ENCODE measurements around the gene SERGEF. TPM values are rescaled to one million over a fixed set of nuclear protein-coding genes. Genes with fewer than 3 reads are reported as not detected.

Gene SERGEF
- total RNA-seq, 1 experiment from 2014 or later = 31.4 TPM

DNA sequence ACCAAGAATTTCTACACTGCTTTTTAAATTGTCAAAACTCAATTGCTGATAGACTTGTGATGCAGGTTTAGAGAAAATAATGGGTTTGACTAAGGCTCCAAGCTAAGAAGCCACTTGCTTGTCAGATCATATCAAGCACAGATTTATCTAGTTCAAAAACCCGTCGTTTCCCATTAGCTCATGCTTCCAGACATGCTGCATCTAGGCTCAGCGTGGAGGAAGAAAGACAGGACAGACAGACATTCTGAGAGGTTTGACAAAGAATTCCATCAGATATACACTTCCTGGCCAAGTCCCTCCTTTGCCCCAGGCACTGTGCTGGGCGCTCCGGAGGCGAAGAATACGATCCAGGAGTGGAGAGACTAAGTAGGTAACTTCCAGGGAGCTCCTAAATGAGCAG, 201.5 kb downstream of the SERGEF start:
- Histone ChIP-seq H2AK5ac (ENCODE audit: insufficient read length, low read length) (no peak overlapping the region), H4K91ac (ENCODE audit: insufficient read length, low read depth, low read length) (no peak overlapping the region), H4K8ac (replicated peaks; ENCODE audit: insufficient read length, low read depth, low read length) (no peak overlapping the region), H3K27ac (ENCODE audit: insufficient read length, low read depth, low read length) (no peak overlapping the region), H3K9ac (ENCODE audit: extremely low read depth, insufficient read length, low read length) (no peak overlapping the region), H3K4me2 (ENCODE audit: insufficient read depth, insufficient read length, low read length) (no peak overlapping the region), H3K4ac (ENCODE audit: low read depth, low read length) (no peak overlapping the region), H4K5ac (ENCODE audit: insufficient read length, low read depth, low read length) (no peak overlapping the region), H3K27me3 (ENCODE audit: insufficient read depth, low read length) (no peaks in the 10 kb centered on the region), H2AFZ (ENCODE audit: low read length) (no peak overlapping the region), H2BK15ac (ENCODE audit: low read depth, low read length) (no peak overlapping the region), H2BK5ac (ENCODE audit: insufficient read length, low read length) (no peak overlapping the region), H3K79me1 (ENCODE audit: insufficient read depth, low read depth, low read length, poor library complexity, severe bottlenecking) (no peaks in the 10 kb centered on the region), H3T11ph (ENCODE audit: low read length) (no peak overlapping the region), H3K23ac (ENCODE audit: insufficient read length, low read depth, low read length) (no peak overlapping the region), H3K56ac (ENCODE audit: insufficient read length, low read depth, low read length) (no peak overlapping the region), H3K9me3 (ENCODE audit: control insufficient read depth, low read depth, low read length) (no peaks in the 10 kb centered on the region), H3K23me2 (ENCODE audit: insufficient read length, low read depth, low read length, poor library complexity, severe bottlenecking) (no peaks in the 10 kb centered on the region), H2BK120ac (ENCODE audit: low read depth, low read length, poor library complexity, severe bottlenecking) (no peak overlapping the region), H3K4me1 (ENCODE audit: insufficient read depth, low read length) (no peaks in the 10 kb centered on the region), H2BK12ac (ENCODE audit: insufficient read length, low read depth, low read length) (no peak overlapping the region), H4K20me1 (ENCODE audit: control insufficient read depth, insufficient read depth, insufficient read length) (no peaks in the 10 kb centered on the region), H3K14ac (ENCODE audit: insufficient read depth, low read length) (no peak overlapping the region), H3K18ac (ENCODE audit: insufficient read length, low read depth, low read length) (no peak overlapping the region), H3K79me2 (ENCODE audit: insufficient read depth, low read length) (no peaks in the 10 kb centered on the region), H2BK20ac (ENCODE audit: low read depth, low read length, poor library complexity, severe bottlenecking) (no peak overlapping the region)
- Mint-ChIP-seq H3K27me3 (ENCODE audit: low read depth) (no peaks in the 10 kb centered on the region; the same call in 1 of the 2 replicates), H3K9me3 (no peaks in the 10 kb centered on the region), H3K36me3 (ENCODE audit: insufficient read depth in 1 of 3, low read depth in 3 of 3) (no peaks in the 10 kb centered on the region), H3K27ac (no peak overlapping the region), H3K4me3 (no peak overlapping the region), H3K4me1 (no peaks in the 10 kb centered on the region)
- DNase-seq = no peak
- no CpG with 5 or more reads among the region's 7 CpGs for WGBS (ENCODE audit: extremely low coverage, insufficient read length, low lambda C conversion rate)
- no peak for TF ChIP-seq CTCF (conservative IDR thresholded peaks at IDR 0.05)
